Bronchial epithelial cell (primary cell): ENCODE data around the gene TRERF1. TPM values are rescaled to one million over a fixed set of nuclear protein-coding genes. Genes with fewer than 3 reads are reported as not detected.

Source experiments
- DNase-seq: peaks from one replicate; pipeline ENCODE4 v3.0.0-alpha.2; 2010; ENCODE audit warnings: low read depth
- FAIRE-seq: peaks from 2 replicates; lab custom pipeline; 2011; peaks lifted over from hg19 to GRCh38; lab: Jason Lieb, UNC
- H3K27me3 ChIP-seq: 2 replicates; pipeline ENCODE4 v1.5.1; 2011; ENCODE audit warnings: low read length; ENCODE audit not compliant: control insufficient read depth, insufficient read depth
- H3K36me3 ChIP-seq: 2 replicates; pipeline ENCODE4 v1.5.1; 2011; ENCODE audit warnings: low read length; ENCODE audit not compliant: control insufficient read depth, insufficient read depth
- H3K4me3 ChIP-seq: 2 replicates; pipeline ENCODE4 v1.5.1; 2011; ENCODE audit warnings: mild to moderate bottlenecking, low read depth, low read length, control low read depth
- total RNA-seq: library from RNA; depleted of rRNA; stranded (reverse); fragments of >200 nt; gene quantifications from 2 replicates; pipeline ENCODE4 v1.2.1, GENCODE V29; 2014
- TF ChIP-seq, protein P1 (sequence below): IDR thresholded peaks from 2 replicates; pipeline ENCODE4 v1.5.1; 2011; ENCODE audit warnings: mild to moderate bottlenecking, moderate library complexity, low read length, control low read depth, inconsistent platforms; ENCODE audit not compliant: insufficient read depth, severe bottlenecking

The TRERF1 gene, protein sequence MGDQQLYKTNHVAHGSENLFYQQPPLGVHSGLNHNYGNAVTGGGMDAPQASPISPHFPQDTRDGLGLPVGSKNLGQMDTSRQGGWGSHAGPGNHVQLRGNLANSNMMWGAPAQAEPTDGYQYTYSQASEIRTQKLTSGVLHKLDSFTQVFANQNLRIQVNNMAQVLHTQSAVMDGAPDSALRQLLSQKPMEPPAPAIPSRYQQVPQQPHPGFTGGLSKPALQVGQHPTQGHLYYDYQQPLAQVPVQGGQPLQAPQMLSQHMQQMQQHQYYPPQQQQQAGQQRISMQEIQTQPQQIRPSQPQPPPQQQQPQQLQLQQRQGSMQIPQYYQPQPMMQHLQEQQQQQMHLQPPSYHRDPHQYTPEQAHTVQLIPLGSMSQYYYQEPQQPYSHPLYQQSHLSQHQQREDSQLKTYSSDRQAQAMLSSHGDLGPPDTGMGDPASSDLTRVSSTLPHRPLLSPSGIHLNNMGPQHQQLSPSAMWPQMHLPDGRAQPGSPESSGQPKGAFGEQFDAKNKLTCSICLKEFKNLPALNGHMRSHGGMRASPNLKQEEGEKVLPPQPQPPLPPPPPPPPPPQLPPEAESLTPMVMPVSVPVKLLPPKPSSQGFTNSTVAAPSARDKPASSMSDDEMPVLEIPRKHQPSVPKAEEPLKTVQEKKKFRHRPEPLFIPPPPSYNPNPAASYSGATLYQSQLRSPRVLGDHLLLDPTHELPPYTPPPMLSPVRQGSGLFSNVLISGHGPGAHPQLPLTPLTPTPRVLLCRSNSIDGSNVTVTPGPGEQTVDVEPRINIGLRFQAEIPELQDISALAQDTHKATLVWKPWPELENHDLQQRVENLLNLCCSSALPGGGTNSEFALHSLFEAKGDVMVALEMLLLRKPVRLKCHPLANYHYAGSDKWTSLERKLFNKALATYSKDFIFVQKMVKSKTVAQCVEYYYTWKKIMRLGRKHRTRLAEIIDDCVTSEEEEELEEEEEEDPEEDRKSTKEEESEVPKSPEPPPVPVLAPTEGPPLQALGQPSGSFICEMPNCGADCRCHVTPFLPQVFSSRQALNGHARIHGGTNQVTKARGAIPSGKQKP (N-terminal part only)
- total RNA-seq: 1.4 and 1.8 TPM in 2 replicates

DNA sequence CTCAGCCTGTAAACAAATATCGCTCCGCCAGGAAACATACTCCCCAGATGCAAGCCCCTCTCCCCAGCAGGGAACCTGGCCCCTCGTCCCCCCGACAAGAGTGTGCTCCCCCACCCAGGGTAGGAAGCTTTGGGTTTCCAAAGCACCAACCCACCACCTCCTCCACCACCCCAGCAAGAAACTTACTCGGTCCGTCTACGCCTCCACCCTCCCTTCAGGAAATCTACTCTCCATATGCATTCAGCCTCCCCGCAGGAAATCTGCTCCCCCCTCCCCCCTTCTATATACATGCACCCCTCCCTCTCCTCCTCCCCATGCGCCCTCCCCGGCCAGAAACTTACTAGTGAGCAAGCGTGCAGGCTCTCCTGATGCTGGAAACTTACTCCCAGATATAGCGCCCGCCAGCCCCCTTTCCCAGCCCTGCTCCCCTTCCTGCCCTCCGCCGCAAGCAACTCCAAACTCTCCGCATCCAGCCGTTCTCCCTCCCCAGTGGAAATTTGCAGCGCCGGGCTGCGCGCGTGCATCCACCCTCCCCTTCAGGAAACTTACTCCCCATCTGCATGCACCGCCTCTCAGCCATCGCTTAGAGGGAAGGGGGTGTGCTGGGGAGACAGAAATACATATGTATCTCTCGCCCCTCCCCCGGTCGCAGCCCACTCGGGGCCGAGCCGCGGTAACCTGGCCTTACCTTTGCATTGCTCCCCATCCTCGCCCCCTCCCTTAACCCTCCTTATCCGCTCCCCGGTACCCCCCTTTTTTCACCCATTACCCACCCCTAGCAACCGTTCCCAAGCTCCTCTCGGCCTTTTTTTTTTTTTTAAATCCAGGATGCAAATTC, at the start of gene TRERF1:
Gene TRERF1 (minus strand): TSS at position 594 of the 838 bp plus-strand sequence. CDS start 182,336 bp downstream, outside the sequence.
- H3K27me3 ChIP-seq: no peaks in the 10 kb centered on the region
- H3K36me3 ChIP-seq: no peaks in the 10 kb centered on the region
- FAIRE-seq: no peak
- TF ChIP-seq, protein P1, sequence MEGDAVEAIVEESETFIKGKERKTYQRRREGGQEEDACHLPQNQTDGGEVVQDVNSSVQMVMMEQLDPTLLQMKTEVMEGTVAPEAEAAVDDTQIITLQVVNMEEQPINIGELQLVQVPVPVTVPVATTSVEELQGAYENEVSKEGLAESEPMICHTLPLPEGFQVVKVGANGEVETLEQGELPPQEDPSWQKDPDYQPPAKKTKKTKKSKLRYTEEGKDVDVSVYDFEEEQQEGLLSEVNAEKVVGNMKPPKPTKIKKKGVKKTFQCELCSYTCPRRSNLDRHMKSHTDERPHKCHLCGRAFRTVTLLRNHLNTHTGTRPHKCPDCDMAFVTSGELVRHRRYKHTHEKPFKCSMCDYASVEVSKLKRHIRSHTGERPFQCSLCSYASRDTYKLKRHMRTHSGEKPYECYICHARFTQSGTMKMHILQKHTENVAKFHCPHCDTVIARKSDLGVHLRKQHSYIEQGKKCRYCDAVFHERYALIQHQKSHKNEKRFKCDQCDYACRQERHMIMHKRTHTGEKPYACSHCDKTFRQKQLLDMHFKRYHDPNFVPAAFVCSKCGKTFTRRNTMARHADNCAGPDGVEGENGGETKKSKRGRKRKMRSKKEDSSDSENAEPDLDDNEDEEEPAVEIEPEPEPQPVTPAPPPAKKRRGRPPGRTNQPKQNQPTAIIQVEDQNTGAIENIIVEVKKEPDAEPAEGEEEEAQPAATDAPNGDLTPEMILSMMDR: no peak
- DNase-seq: peak; percentile 67
- peak within 1 kb of the TSS; percentile 47 for H3K4me3 ChIP-seq

DNA sequence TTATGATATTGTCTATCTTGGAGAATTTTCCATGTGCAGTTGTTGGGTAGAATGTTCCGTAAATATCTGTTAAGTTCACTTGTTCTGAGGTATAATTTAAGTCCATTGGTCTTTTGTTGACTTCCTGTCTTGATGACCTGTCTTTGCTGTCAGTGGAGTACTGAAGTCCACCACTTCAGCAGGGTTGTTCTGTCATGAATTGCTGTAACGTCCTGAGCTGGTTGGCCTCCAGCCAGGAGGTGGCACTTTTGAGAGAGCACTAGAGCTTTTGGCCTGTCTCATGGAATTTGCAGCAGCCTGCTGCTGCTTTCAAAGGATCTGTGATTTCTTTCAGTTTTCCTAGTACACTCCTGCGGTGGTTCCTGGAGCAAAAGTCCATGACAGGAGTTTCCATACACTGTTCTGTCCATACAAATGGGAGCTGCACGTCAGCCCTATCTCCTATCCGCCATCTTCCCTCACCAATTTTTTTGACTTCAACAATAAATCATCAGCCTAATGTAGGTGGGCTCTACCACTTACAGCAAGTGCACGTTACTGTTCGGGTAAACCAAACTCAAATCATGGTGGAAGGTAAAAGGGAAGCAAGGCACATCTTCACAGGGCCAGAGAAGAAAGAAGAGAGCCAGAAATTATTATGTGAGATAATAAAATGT, 46.9 kb upstream of the TRERF1 start:
- FAIRE-seq (peak; percentile 86), DNase-seq (no peak)
- Histone ChIP-seq H3K27me3 (no peaks in the 10 kb centered on the region), H3K36me3 (no peaks in the 10 kb centered on the region), H3K4me3 (no peak overlapping the region)
- TF ChIP-seq, protein P1: no peak

DNA sequence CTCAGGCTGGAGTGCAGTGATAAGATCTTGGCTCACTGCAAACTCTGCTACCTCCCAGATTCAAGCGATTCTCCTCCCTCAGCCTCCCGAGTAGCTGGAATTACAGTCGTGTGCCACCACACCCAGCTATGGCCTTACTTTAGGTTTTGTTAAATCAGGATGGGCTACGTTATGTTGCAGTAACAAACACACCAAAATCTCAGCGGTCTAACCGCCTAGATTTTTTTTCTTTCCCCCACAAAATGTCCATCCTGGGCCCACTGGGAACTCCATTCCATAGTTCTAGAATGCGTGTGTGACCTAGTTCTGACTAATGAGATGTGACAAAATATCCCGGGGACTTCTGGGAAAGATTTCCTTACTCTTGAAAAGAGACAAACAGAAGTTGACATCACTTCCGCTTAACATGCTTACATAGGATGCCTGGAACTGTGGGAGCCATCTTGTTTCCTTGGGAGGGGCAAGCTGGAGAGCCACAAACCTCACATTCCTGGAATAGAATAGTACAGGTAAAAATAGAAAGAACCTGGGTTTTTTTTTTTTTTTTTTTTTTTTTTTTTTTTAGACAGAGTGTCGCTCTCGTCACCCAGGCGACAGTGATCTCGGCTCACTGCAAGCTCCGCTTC, 42.3 kb upstream of the TRERF1 start:
- TF ChIP-seq, protein P1: no peak
- Histone ChIP-seq H3K36me3 (no peaks in the 10 kb centered on the region), H3K4me3 (no peak overlapping the region), H3K27me3 (no peaks in the 10 kb centered on the region)
- no peak for FAIRE-seq
- DNase-seq: no peak

DNA sequence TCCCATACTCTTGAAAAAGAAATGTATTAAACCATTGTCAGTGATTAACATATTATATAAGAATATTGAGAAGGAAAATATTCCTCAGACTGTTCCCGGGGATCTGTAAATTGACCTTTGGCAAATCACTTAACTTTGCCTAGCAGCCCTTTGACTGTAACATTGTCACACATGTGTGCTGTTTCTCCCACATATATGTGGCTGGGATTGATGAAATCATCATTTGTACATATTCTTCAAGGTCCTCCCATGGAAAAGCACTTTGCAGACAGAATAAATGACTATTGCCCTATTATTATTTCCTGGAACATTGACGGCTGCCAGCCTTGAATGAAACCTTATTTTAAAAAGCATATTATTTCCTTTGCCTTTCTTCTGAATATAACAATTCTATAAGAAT, 36.4 kb upstream of the TRERF1 start:
- FAIRE-seq: no peak
- no peak for DNase-seq
- TF ChIP-seq, protein P1: no peak
- H3K36me3 ChIP-seq: no peaks in the 10 kb centered on the region
- H3K4me3 ChIP-seq: no peak overlapping the region
- H3K27me3 ChIP-seq: no peaks in the 10 kb centered on the region
